ENCODE data around the gene MIOS.

The MIOS gene

GRCh38 chr7:7595451-7595850 lies 28.8 kb downstream of the MIOS start:
- Histone ChIP-seq H3K36me3 (ENCODE audit: insufficient read depth, low read length) (peaks cover 13% of the 10 kb centered on the region; the same call in 1 of the 2 replicates), H3K4me2 (ENCODE audit: low read depth, low read length, poor library complexity, severe bottlenecking) (no peak overlapping the region), H3K27me3 (ENCODE audit: insufficient read depth, low read length, poor library complexity, severe bottlenecking) (no peaks in the 10 kb centered on the region), H3K9ac (ENCODE audit: low read depth, low read length, poor library complexity, severe bottlenecking) (no peak overlapping the region), H3F3A (ENCODE audit: low read depth) (no peaks in the 10 kb centered on the region), H3K9me3 (ENCODE audit: insufficient read depth, low read depth, low read length) (no peaks in the 10 kb centered on the region), H3K9me2 (replicated peaks; ENCODE audit: low read depth, low read length) (no peaks in the 10 kb centered on the region), H3K79me2 (ENCODE audit: insufficient read depth, low read length) (no peaks in the 10 kb centered on the region), H2AFZ (ENCODE audit: low read length) (no peak overlapping the region), H3K4me3 (ENCODE audit: low read length, poor library complexity, severe bottlenecking) (no peak overlapping the region), H3K4me1 (ENCODE audit: insufficient read depth, low read length, poor library complexity, severe bottlenecking) (peaks cover 8% of the 10 kb centered on the region), H4K20me1 (ENCODE audit: insufficient read depth, low read length, poor library complexity, severe bottlenecking) (no peaks in the 10 kb centered on the region)
- TF ChIP-seq EZH2phosphoT487 (IDR thresholded peaks at IDR 0.05; ENCODE audit: borderline replicate concordance): no peak
- TF ChIP-seq CTCF (conservative IDR thresholded peaks at IDR 0.05; ENCODE audit: low read length): peak; percentile 71

GRCh38 chr7:7596176-7596575 lies 29.5 kb downstream of the MIOS start:
- Histone ChIP-seq H3K9me2 (replicated peaks; ENCODE audit: low read depth, low read length) (no peaks in the 10 kb centered on the region), H3K36me3 (ENCODE audit: insufficient read depth, low read length) (peaks cover 13% of the 10 kb centered on the region; the same call in 1 of the 2 replicates), H3F3A (ENCODE audit: low read depth) (no peaks in the 10 kb centered on the region), H3K79me2 (ENCODE audit: insufficient read depth, low read length) (no peaks in the 10 kb centered on the region), H3K4me1 (ENCODE audit: insufficient read depth, low read length, poor library complexity, severe bottlenecking) (peaks cover 7% of the 10 kb centered on the region), H3K9me3 (ENCODE audit: insufficient read depth, low read depth, low read length) (no peaks in the 10 kb centered on the region), H3K4me3 (ENCODE audit: low read length, poor library complexity, severe bottlenecking) (no peak overlapping the region), H3K4me2 (ENCODE audit: low read depth, low read length, poor library complexity, severe bottlenecking) (no peak overlapping the region), H3K27me3 (ENCODE audit: insufficient read depth, low read length, poor library complexity, severe bottlenecking) (no peaks in the 10 kb centered on the region), H2AFZ (ENCODE audit: low read length) (no peak overlapping the region), H3K9ac (ENCODE audit: low read depth, low read length, poor library complexity, severe bottlenecking) (peak overlapping the region; percentile 16), H4K20me1 (ENCODE audit: insufficient read depth, low read length, poor library complexity, severe bottlenecking) (no peaks in the 10 kb centered on the region)
- TF ChIP-seq CTCF (conservative IDR thresholded peaks at IDR 0.05; ENCODE audit: low read length): no peak
- TF ChIP-seq EZH2phosphoT487 (IDR thresholded peaks at IDR 0.05; ENCODE audit: borderline replicate concordance): no peak

GRCh38 chr7:7607010-7607409 lies 40.3 kb downstream of the MIOS start:
- no peak overlapping the region for H3K4me2 ChIP-seq (ENCODE audit: low read depth, low read length, poor library complexity, severe bottlenecking)
- no peaks in the 10 kb centered on the region for H3K9me2 ChIP-seq (replicated peaks; ENCODE audit: low read depth, low read length)
- no peaks in the 10 kb centered on the region for H3F3A ChIP-seq (ENCODE audit: low read depth)
- H2AFZ ChIP-seq (ENCODE audit: low read length): no peak overlapping the region
- no peaks in the 10 kb centered on the region for H3K4me1 ChIP-seq (ENCODE audit: insufficient read depth, low read length, poor library complexity, severe bottlenecking)
- TF ChIP-seq CTCF (conservative IDR thresholded peaks at IDR 0.05; ENCODE audit: low read length) (no peak), EZH2phosphoT487 (IDR thresholded peaks at IDR 0.05; ENCODE audit: borderline replicate concordance) (no peak)
- no peak overlapping the region for H3K4me3 ChIP-seq (ENCODE audit: low read length, poor library complexity, severe bottlenecking)
- H3K27me3 ChIP-seq (ENCODE audit: insufficient read depth, low read length, poor library complexity, severe bottlenecking): no peaks in the 10 kb centered on the region
- no peaks in the 10 kb centered on the region for H3K79me2 ChIP-seq (ENCODE audit: insufficient read depth, low read length)
- peaks cover 8% of the 10 kb centered on the region; the same call in 1 of the 2 replicates for H3K36me3 ChIP-seq (ENCODE audit: insufficient read depth, low read length)
- no peaks in the 10 kb centered on the region for H4K20me1 ChIP-seq (ENCODE audit: insufficient read depth, low read length, poor library complexity, severe bottlenecking)
- no peaks in the 10 kb centered on the region for H3K9me3 ChIP-seq (ENCODE audit: insufficient read depth, low read depth, low read length)
- H3K9ac ChIP-seq (ENCODE audit: low read depth, low read length, poor library complexity, severe bottlenecking): no peak overlapping the region
